Measurements from ENCODE around the gene HSD3B7. TPM values are rescaled to one million over a fixed set of nuclear protein-coding genes. Genes with fewer than 3 reads are reported as not detected.

Gene HSD3B7
- total and polyA plus RNA-seq, 2 of the 8 experiments (the other 6 are each of a cell fraction or from before 2014, with no cell fraction given), result 2.9 to 6.6 TPM

GRCh38 chr16:31008149-31008548 is 23.1 kb downstream of the HSD3B7 start (continued):
- TF ChIP-seq YY1 (IDR thresholded peaks at IDR 0.05; ENCODE audit: low read depth, low read length), result no peak
- no peak for TF ChIP-seq GTF2F1 (IDR thresholded peaks at IDR 0.05; ENCODE audit: borderline replicate concordance, low read depth, low read length)
- no peak for TF ChIP-seq RXRA (IDR thresholded peaks at IDR 0.05; ENCODE audit: insufficient read depth, low read depth, low read length)
- no peak for TF ChIP-seq EGR1 (IDR thresholded peaks at IDR 0.05; ENCODE audit: borderline replicate concordance, low read depth, low read length)
- no peak for TF ChIP-seq CEBPB (IDR thresholded peaks at IDR 0.05; ENCODE audit: low read depth, low read length)

Data from H1 (cell line).